Smooth muscle cell (in vitro differentiated cells): ENCODE measurements around the gene AGRN. TPM values are rescaled to one million over a fixed set of nuclear protein-coding genes. Genes with fewer than 3 reads are reported as not detected.

ENCODE experiments used
- DNase-seq: peaks from one replicate; lab custom pipeline; 2025; ENCODE audit not compliant: unreplicated experiment; lab: John Stamatoyannopoulos, UW
- H2AFZ ChIP-seq: fragments of 200-600 bp; sonication (generic); 2 replicates; pipeline ENCODE4 v1.6.0; 2016; ENCODE audit warnings: antibody characterized with exemption, low read depth, mild to moderate bottlenecking
- H3F3A ChIP-seq: fragments of 200-600 bp; sonication (generic); 2 replicates; pipeline ENCODE4 v1.6.0; 2017; ENCODE audit warnings: antibody characterized with exemption, low read depth
- H3K27ac ChIP-seq: fragments of 200-600 bp; sonication (generic); 2 replicates; pipeline ENCODE4 v1.5.1; 2016; ENCODE audit warnings: low read depth, mild to moderate bottlenecking
- H3K27me3 ChIP-seq: fragments of 200-600 bp; sonication (generic); 2 replicates; pipeline ENCODE4 v1.6.1; 2016; ENCODE audit warnings: low read depth, mild to moderate bottlenecking
- H3K36me3 ChIP-seq: fragments of 200-600 bp; sonication (generic); 2 replicates; pipeline ENCODE4 v1.5.1; 2016; ENCODE audit warnings: low read depth
- H3K4me1 ChIP-seq: fragments of 200-600 bp; sonication (generic); 2 replicates; pipeline ENCODE4 v1.5.1; 2016; ENCODE audit warnings: low read depth
- H3K4me2 ChIP-seq: fragments of 200-600 bp; sonication (generic); 2 replicates; pipeline ENCODE4 v1.6.0; 2016; ENCODE audit warnings: mild to moderate bottlenecking
- H3K4me3 ChIP-seq: fragments of 200-600 bp; sonication (generic); 2 replicates; pipeline ENCODE4 v1.5.1; 2016; ENCODE audit warnings: mild to moderate bottlenecking
- H3K79me2 ChIP-seq: fragments of 200-600 bp; sonication (generic); 2 replicates; pipeline ENCODE4 v1.6.0; 2016; ENCODE audit warnings: low read depth, mild to moderate bottlenecking
- H3K9ac ChIP-seq: fragments of 200-600 bp; sonication (generic); 2 replicates; pipeline ENCODE4 v1.6.0; 2016; ENCODE audit warnings: low read depth
- H3K9me3 ChIP-seq: fragments of 200-600 bp; sonication (generic); replicated peaks from 2 replicates; pipeline ENCODE4 v1.5.1; 2016; ENCODE audit warnings: low read depth
- H4K20me1 ChIP-seq: fragments of 200-600 bp; sonication (generic); 2 replicates; pipeline ENCODE4 v1.6.0; 2016; ENCODE audit warnings: low read depth
- CTCF ChIP-seq: fragments of 200-600 bp; sonication (generic); IDR thresholded peaks from 2 replicates; pipeline ENCODE4 v1.5.1; 2017; ENCODE audit warnings: borderline replicate concordance, mild to moderate bottlenecking, antibody characterized with exemption; ENCODE audit not compliant: insufficient read depth, poor library complexity, severe bottlenecking
- WGBS: methylation state at CpG from one replicate; pipeline ENCODE4 v1.1.7; 2016; ENCODE audit warnings: low lambda C conversion rate; 5-methylcytosine and 5-hydroxymethylcytosine counted together
- polyA plus RNA-seq: library from polyadenylated mRNA; unstranded; fragments of >200 nt; fragmentation: Nextera tagmentation; extraction: Ambion mirVana; gene quantifications from 2 replicates; pipeline ENCODE4 v1.2.1, GENCODE V29; 2016
- total RNA-seq: library from RNA; depleted of rRNA; stranded (reverse); fragments of >200 nt; gene quantifications from 2 replicates; pipeline ENCODE4 v1.2.3, GENCODE V29; 2014

The AGRN gene
- total RNA-seq (24.7 and 28.9 TPM in 2 replicates), polyA plus RNA-seq (17.5 and 31.0 TPM in 2 replicates)

- H3K4me2 ChIP-seq = peak within 1 kb of the TSS; percentile 98
- H3K36me3 ChIP-seq = no peaks in the 10 kb centered on the region
- DNase-seq = no peak
- no peaks in the 10 kb centered on the region for H3K9me3 ChIP-seq
- H3K4me3 ChIP-seq = peak within 1 kb of the TSS; percentile 67
- H4K20me1 ChIP-seq = peaks cover 22% of the 10 kb centered on the region
- no peaks in the 10 kb centered on the region for H3F3A ChIP-seq
- peaks cover 19% of the 10 kb centered on the region for H3K4me1 ChIP-seq
- peak within 1 kb of the TSS; percentile 43 for H3K9ac ChIP-seq
- H3K79me2 ChIP-seq = no peaks in the 10 kb centered on the region
- 0% methylated on average over 27 of the region's 58 CpGs for WGBS
- H3K27ac ChIP-seq = peak within 1 kb of the TSS; percentile 50
- no peaks in the 10 kb centered on the region for H3K27me3 ChIP-seq
- no peak for TF ChIP-seq CTCF
- H2AFZ ChIP-seq = no peak within 1 kb of the TSS
These were observed at the start of gene AGRN for GRCh38 chr1:1020000-1020404. TSS of gene AGRN (plus strand) at chr1:1020120. CDS start at chr1:1020173, 53 bp downstream.

GRCh38 chr1:970242-970972, 49.5 kb upstream of the AGRN start:
- Histone ChIP-seq H3K4me1 (peaks cover 7% of the 10 kb centered on the region), H3K9me3 (no peaks in the 10 kb centered on the region), H3K36me3 (no peaks in the 10 kb centered on the region), H3K79me2 (no peaks in the 10 kb centered on the region), H3K27me3 (peaks cover 9% of the 10 kb centered on the region), H3F3A (no peaks in the 10 kb centered on the region), H2AFZ (no peak overlapping the region), H3K27ac (no peak overlapping the region), H3K9ac (no peak overlapping the region), H4K20me1 (no peaks in the 10 kb centered on the region), H3K4me2 (no peak overlapping the region), H3K4me3 (no peak overlapping the region)
- WGBS = 65% methylated on average over 26 of the region's 33 CpGs
- no peak for DNase-seq
- TF ChIP-seq CTCF = no peak

- Histone ChIP-seq H3K4me1 (peaks cover 4% of the 10 kb centered on the region), H3K27ac (no peak overlapping the region), H2AFZ (no peak overlapping the region), H3K4me2 (no peak overlapping the region), H3K27me3 (peaks cover 9% of the 10 kb centered on the region), H3K79me2 (no peaks in the 10 kb centered on the region), H3K9ac (no peak overlapping the region), H3K9me3 (no peaks in the 10 kb centered on the region), H3F3A (no peaks in the 10 kb centered on the region), H3K4me3 (no peak overlapping the region), H3K36me3 (no peaks in the 10 kb centered on the region), H4K20me1 (no peaks in the 10 kb centered on the region)
- DNase-seq = no peak
- 90% methylated on average over 14 of the region's 42 CpGs for WGBS
- TF ChIP-seq CTCF = no peak
These were observed 48.8 kb upstream of the AGRN start for GRCh38 chr1:970973-971730.
